Stimulated activated CD4-positive, alpha-beta T cell treated with anti-CD3 and anti-CD28 coated beads, Interleukin-1b, Interleukin-23, amount 100 ng/mL, for 48 hours (primary cell): Measurements from ENCODE around the gene HLCS.

Experiments
- DNase-seq: peaks from one replicate; pipeline ENCODE4 v3.0.0-alpha.2; 2020

Gene HLCS

DNA sequence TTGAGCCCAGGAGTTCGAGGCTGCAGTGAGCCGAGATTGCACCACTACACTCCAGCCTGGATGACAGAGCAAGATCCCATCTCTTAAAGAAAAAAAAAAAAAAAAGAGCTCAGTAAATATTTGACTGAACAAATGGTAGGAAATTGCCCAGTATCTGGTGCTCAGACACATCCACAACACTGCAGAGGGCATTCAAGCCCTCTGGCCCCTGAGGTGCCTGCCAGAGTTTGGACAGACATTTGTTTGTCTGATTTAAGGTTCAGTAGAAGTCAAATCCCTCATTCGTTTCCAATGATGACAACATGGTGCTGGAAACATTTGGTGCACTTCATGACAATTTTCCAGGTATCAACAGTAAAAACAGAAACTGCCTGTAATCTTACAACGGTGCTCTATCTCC lies 86.6 kb downstream of the HLCS start:
- DNase-seq = no peak

- DNase-seq = no peak
Measured at GRCh38 chr21:36877741-36878140, 88.7 kb downstream of the HLCS start.

GRCh38 chr21:36874665-36875064 lies 91.8 kb downstream of the HLCS start:
- no peak for DNase-seq

DNA sequence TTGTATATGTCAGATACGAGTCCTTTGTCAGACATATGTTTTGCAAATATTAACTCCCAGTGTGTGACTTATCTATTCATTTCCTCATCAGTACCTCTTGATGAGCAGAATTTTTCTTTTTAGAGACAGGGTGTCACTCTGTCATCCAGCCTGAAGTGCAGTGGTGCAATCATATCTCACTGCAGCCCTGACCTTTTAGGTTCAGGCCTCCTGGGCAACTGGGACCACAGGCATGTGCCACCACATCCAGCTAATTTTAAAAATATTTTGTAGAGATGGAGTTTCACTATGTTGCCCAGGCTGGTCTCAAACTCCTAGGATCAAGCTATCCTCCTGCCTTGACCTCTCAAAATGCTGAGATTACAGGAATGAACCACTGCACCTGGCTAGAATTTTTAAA lies 93.0 kb downstream of the HLCS start:
- no peak for DNase-seq

DNA sequence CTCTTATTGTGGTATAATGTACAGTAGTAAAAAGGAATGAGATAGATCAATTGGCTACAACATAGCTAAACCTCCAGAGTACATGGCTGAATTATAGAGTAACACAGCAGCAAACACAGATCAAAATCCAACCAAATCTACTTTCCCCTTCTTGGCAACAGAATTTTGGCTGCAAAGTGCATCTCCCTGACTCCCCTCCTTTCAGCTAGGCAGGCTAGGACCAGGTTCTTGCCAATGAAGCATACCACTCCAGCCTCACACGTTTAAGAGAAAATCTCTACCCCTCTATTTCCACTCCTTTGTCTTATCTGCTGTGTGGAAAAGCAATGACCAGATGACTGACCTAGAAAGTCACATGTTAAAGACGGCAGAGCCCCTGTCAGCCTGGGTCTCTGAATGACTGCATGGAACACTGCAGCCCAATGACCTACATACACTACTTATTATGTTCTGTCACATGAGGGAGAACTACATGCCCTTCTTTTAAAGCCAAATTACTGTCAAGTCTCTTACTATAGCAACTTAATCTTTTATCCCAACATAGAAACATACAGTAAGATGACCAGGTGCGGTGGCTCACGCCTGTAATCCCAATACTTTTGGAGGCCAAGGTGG lies 99.1 kb downstream of the HLCS start:
- DNase-seq = no peak

DNA sequence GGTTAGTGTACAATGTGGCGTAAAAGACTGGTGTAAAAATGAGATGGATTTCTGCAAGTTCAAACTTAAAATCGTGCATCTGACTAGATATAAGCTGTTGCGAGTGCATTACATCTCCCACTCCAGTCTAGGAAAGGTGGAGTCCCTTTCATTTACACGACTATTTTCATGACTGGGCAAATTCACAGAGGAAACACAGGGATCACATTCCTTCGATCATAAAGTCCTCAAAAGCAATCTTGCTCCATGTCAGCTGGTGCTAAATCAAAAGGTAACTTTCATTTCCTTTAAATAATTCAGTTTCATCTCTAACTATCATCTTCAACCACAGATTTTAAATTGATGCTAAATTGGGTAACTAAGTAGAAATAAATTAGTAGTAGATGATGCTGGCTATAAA lies 100.0 kb downstream of the HLCS start:
- DNase-seq = no peak

- no peak for DNase-seq
Measured at GRCh38 chr21:36864974-36865373, 101.5 kb downstream of the HLCS start.

DNA sequence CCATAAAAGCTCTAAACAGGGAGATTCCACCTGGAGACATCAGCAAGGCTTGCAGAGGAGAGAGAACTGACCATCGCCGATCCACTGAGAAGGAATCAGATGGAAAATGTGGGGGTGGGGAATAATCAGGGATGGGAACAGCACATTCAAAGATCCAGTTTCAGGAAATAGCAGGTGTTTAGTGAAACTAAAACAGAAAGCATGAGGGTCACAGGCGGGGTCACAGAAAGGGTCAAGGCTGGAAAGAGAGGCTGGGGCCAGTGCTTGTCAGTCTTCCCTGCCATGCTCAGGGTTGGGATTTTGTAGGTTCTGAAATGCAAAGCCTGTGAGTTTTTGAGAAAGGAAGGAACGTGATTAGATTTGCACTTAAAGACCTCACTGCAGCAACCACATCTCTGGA lies 103.2 kb downstream of the HLCS start:
- no peak for DNase-seq

DNA sequence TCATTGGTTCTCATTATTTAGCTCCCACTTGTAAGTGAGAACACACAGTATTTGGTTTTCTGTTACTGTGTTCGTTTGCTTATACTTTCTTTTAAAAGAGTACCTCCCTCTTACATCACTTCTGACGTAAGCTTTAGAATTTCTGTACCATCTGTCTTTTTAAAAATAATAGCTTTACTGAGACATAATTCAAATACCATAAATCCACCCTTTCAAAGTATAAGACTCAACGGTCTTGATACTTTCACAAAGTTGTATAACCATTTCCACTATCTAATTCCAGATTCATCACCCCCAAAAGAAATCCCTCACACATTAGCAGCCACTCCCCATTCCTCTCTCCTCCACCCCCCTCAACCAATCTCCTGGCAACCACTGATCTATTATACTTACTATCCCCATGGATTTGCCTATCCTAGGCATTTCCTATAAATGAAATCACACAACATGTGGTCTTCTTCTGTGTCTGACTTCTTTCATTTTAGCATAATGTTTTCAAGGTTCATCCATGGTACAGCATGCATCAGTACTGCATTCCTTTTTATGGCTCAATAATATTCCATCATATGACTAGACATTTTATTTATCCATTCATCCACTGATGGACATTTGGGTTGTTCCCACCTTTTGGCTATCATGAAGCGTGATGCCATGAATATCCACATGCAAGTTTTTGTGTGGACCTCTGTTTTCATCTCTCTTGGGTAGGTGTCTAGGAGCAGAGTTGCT lies 104.7 kb downstream of the HLCS start:
- DNase-seq = no peak

DNA sequence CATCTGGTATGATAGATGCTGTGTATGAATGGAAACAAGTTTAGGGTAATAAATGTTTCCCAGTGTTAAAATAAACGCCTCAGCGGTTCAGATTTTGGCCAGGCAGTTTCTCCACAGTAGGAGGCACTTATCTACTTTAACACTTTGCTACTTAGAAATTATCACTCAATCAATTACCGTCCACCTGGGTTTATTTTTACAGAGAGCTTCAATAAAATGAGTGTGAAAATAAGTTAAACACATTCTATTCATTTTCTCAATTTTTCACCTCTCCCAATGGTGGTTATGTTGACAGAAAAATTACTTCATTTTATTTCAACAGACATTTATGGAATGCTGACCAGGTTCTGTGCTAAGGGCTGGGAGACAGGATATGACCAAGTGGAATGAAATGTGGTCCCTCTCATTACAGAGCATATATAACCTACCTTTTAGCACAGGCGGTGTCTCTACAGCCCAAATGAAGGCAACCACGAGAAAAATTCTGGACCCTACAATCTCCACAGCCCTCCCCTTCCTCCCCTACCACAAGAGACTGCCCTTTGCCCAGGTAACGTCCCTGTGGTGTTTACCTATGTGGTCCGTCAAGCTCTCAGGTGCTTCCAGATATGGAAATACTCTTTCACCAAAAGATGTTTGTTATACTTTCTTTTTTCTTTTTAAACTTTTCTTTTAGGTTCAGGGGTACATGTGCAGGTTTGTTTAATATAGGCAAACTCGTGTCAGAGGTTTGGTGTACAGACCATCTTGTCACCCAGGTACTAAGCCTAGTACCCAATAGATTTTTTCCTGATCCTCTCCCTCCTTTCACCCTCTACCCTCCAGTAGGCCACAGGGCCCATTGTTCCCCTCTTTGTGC lies 105.5 kb downstream of the HLCS start:
- no peak for DNase-seq

DNA sequence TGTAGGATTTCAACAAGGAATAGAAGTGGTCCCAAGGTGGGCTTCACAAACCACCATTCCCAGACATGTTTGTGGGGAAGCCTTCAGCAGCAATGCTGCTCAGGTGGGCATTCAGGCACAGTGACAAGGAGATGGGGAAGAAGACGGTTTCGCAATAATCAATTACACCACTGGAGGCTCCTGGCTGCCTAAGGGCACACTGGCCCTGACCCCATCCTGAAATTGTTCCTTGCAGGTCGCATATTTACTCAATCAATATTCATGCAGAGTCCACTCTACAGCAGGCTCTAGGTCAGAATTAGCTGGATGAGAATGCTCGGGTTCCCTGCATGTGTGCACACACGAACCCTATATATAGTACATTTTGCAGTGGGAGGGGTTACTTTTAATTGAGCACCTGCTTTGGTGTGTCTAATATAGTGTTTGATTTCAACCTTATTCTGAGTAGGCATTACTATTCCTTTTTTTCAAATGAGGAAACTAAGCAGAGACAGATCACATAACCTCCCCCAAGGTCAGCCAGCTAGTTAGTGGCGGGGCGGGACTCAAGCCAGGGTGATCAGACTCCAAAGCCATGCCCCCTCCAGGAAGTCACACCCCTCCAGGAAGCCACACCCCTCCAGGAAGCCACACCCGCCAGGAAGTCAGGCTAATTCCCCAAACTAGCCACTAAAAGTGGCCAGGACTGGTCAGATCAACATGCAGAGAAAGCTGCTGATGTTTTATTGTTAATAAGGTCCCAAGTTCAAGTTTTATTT lies 106.5 kb downstream of the HLCS start:
- DNase-seq = peak; percentile 20

DNA sequence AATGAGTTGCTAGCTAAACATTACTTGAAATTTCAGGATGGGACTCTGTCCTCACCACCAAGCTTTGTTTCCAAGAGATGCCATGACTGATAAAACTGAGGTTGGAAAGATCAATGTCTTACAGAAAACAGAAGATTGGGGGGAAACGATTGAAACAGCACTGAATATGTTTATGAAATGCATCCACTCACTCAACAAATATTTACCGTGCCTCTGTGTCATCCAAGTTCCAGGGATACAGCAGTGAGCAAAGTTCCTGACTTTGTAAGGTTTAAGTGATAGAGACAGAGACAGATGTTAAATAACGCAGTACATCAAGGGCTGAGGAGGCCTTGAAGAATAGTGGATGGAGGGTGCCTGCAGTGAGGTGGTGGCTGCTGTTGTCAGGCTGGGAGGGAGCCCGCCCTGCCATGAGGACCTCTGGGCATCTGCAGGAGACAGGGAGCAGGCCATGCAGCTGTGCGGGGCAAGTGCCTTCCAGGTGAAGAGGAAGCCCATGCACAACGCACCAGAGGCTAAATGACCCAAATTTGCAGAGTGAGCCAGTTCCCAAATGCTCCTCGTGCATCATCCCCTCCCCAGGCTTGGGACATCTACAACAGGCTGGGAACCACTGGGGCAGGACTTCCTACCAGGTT lies 108.0 kb downstream of the HLCS start:
- DNase-seq = no peak

- DNase-seq = no peak
Measured at GRCh38 chr21:36856643-36857042, 109.8 kb downstream of the HLCS start.

GRCh38 chr21:36854391-36854790 lies 112.1 kb downstream of the HLCS start:
- DNase-seq = peak; percentile 4

- DNase-seq = no peak
Measured at GRCh38 chr21:36852864-36853263, 113.6 kb downstream of the HLCS start.

DNA sequence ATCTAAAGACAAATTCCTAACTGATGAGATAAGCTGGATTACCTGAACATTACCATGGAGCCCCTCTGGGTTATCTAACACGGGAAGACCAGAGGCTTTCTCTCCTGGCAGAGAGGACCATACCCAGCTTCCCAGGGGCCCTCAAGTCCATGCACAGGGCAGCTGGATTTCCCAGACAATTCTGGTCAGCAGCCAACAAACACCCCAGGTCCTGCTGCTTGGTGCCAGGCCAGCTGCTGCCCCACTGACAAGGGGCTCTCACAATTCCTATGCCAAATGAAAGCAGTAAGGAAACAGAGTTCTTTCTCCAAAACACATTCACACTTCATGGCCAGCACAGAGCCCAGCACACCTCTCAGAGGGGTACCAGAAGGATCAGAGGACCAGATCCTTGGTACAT lies 114.2 kb downstream of the HLCS start:
- DNase-seq = no peak

GRCh38 chr21:36851121-36851520 lies 115.3 kb downstream of the HLCS start:
- DNase-seq = no peak

DNA sequence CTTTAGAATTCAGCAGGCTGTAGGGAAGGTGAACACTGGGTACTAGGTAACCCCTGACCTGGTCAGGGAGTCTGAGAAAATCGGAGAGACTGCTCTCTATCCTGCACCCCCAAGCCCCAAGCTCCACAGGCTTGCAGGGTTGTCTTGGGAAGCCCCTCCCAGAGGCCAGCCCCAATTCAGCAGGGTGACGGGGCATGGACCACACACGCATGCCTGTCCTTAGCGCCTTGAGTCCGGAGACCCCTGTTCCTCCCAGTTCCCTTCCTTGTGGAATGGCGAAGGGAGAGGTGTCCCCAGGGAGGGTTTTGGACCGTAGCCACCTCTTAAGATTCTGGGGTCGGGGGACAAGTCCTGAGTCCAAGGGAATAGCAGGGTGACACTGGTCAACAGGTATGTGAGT lies 116.1 kb downstream of the HLCS start:
- no peak for DNase-seq

GRCh38 chr21:36849461-36850105 lies 116.9 kb downstream of the HLCS start:
- no peak for DNase-seq

DNA sequence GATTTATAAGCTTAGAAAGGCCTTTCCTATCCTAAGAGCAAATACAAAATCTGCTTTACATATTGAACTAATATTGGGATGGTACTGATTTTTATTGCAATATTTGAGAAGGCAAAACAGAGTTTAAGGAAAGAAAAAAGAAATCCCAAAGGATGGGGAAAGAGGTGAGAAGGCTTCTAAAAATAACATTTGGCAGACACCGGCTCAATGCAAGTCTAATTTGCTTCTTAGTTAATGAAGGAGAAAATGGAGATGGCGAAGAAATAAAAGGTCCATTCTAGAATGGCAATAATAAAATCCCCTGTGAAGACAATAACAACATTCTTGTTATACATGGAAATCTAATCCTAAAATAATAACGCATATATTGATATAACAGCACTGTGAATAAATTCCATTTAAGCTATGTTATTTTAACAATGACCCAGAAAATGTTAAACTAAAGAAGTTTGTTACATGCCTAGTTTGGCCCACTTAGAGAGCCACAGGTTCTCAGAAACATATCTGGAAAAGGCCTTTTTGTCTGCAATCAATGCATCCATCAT lies 117.7 kb downstream of the HLCS start:
- no peak for DNase-seq

DNA sequence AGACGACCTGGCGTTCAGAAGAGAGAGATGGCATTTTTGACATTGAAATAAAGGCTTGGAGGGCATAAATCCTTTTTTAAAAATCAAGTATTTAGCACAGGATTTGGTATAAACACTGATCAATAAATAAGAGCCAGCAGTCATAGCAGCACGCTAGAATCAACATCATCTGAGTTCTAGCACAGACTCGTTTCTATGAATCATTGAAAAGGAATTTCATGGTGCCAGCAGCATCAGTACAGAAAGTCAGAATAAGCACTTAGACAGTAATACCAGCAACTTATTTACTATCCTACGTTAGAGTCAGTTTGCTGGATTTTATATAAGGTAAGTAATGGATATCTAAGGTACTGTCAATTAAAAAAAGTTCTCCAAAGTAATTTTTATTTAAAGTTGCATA lies 119.3 kb downstream of the HLCS start:
- DNase-seq = no peak

- no peak for DNase-seq
Measured at GRCh38 chr21:36846631-36847030, 119.8 kb downstream of the HLCS start.
